Neural progenitor cell (in vitro differentiated cells): Measurements from ENCODE around the gene INHBC. TPM values are rescaled to one million over a fixed set of nuclear protein-coding genes. Genes with fewer than 3 reads are reported as not detected.
A peak's percentile ranks its signal among the peaks of the same experiment; 100 is the strongest.

Experiments used
- DNase-seq: peaks from one replicate; pipeline ENCODE4 v3.0.0-alpha.2; 2016; ENCODE audit warnings: low spot score
- H2AFZ ChIP-seq: fragments of 200-600 bp; sonication (generic); replicated peaks from 2 replicates; pipeline ENCODE4 v1.6.1; 2016; ENCODE audit warnings: antibody characterized with exemption
- H3F3A ChIP-seq: fragments of 200-600 bp; sonication (generic); 2 replicates; pipeline ENCODE4 v1.6.1; 2016; ENCODE audit warnings: antibody characterized with exemption, low read depth
- H3K27ac ChIP-seq: fragments of 200-600 bp; sonication (generic); 2 replicates; pipeline ENCODE4 v1.5.1; 2016; ENCODE audit warnings: mild to moderate bottlenecking
- H3K27me3 ChIP-seq: fragments of 200-600 bp; sonication (generic); 2 replicates; pipeline ENCODE4 v1.6.1; 2016; ENCODE audit warnings: mild to moderate bottlenecking, moderate library complexity
- H3K36me3 ChIP-seq: fragments of 200-600 bp; sonication (generic); 2 replicates; pipeline ENCODE4 v1.5.1; 2016
- H3K4me1 ChIP-seq: fragments of 200-600 bp; sonication (generic); 2 replicates; pipeline ENCODE4 v1.6.1; 2016; ENCODE audit warnings: mixed run types
- H3K4me2 ChIP-seq: fragments of 200-600 bp; sonication (generic); 2 replicates; pipeline ENCODE4 v1.6.1; 2016
- H3K4me3 ChIP-seq: fragments of 200-600 bp; sonication (generic); 2 replicates; pipeline ENCODE4 v1.5.1; 2016
- H3K79me2 ChIP-seq: fragments of 200-600 bp; sonication (generic); 2 replicates; pipeline ENCODE4 v1.6.1; 2016; ENCODE audit warnings: low read depth
- H3K9ac ChIP-seq: fragments of 200-600 bp; sonication (generic); 2 replicates; pipeline ENCODE4 v1.6.1; 2016
- H3K9me3 ChIP-seq: fragments of 200-600 bp; sonication (generic); 2 replicates; pipeline ENCODE4 v1.5.1; 2016; ENCODE audit warnings: low read depth
- H4K20me1 ChIP-seq: fragments of 200-600 bp; sonication (generic); 2 replicates; pipeline ENCODE4 v1.6.1; 2016; ENCODE audit warnings: low read depth
- H3K27ac Mint-ChIP-seq: 3 replicates; pipeline ENCODE4 v1.8.0; 2021; ENCODE audit warnings: mixed read lengths
- H3K27me3 Mint-ChIP-seq: 2 replicates; pipeline ENCODE4 v1.8.0; 2022; ENCODE audit warnings: low read depth, mild to moderate bottlenecking, inconsistent platforms, moderate library complexity, mixed read lengths; ENCODE audit not compliant: insufficient read depth
- H3K36me3 Mint-ChIP-seq: 3 replicates; pipeline ENCODE4 v1.8.0; 2021; ENCODE audit warnings: mixed read lengths
- H3K4me1 Mint-ChIP-seq: 3 replicates; pipeline ENCODE4 v1.8.0; 2021; ENCODE audit warnings: mixed read lengths
- H3K4me3 Mint-ChIP-seq: 3 replicates; pipeline ENCODE4 v1.8.0; 2021; ENCODE audit warnings: mild to moderate bottlenecking, moderate library complexity, mixed read lengths
- H3K9me3 Mint-ChIP-seq: 3 replicates; pipeline ENCODE4 v1.8.0; 2020; ENCODE audit warnings: mixed read lengths
- CTCF ChIP-seq: fragments of 200-600 bp; sonication (generic); IDR thresholded peaks from 2 replicates; pipeline ENCODE4 v1.5.1; 2017; ENCODE audit warnings: antibody characterized with exemption, mild to moderate bottlenecking
- EZH2 ChIP-seq: fragments of 200-600 bp; sonication (generic); IDR thresholded peaks from 2 replicates; pipeline ENCODE4 v1.6.1; 2017; ENCODE audit warnings: antibody characterized with exemption, mild to moderate bottlenecking, moderate library complexity
- EZH2phosphoT487 ChIP-seq: fragments of 200-600 bp; sonication (generic); IDR thresholded peaks from 2 replicates; pipeline ENCODE4 v1.6.1; 2017; ENCODE audit warnings: antibody characterized with exemption
- total RNA-seq: library from RNA; depleted of rRNA; stranded (reverse); fragments of >200 nt; gene quantifications from 2 replicates; pipeline ENCODE4 v1.2.3, GENCODE V29; 2015; ENCODE audit warnings: low replicate concordance

INHBC gene
- total RNA-seq, 1 donor from 2014 or later = not detected

- Histone ChIP-seq H3K36me3 (no peaks in the 10 kb centered on the region), H4K20me1 (no peaks in the 10 kb centered on the region), H3K9ac (no peak overlapping the region), H3K27ac (no peak overlapping the region), H3K4me3 (no peak overlapping the region), H3K4me2 (no peak overlapping the region), H3K9me3 (no peaks in the 10 kb centered on the region), H2AFZ (no peak overlapping the region), H3K27me3 (no peaks in the 10 kb centered on the region), H3F3A (no peaks in the 10 kb centered on the region), H3K4me1 (peaks cover 11% of the 10 kb centered on the region), H3K79me2 (no peaks in the 10 kb centered on the region)
- Mint-ChIP-seq H3K36me3 (no peaks in the 10 kb centered on the region), H3K4me3 (no peak overlapping the region), H3K4me1 (peaks cover 18% of the 10 kb centered on the region), H3K9me3 (no peaks in the 10 kb centered on the region), H3K27ac (no peak overlapping the region), H3K27me3 (peaks cover 9% of the 10 kb centered on the region)
- DNase-seq = no peak
- TF ChIP-seq EZH2 = no peak
- no peak for TF ChIP-seq CTCF
- no peak for TF ChIP-seq EZH2phosphoT487
Observed at GRCh38 chr12:57450057-57450456, 15.5 kb downstream of the INHBC start.

- H4K20me1 ChIP-seq = no peaks in the 10 kb centered on the region
- no peak overlapping the region for H3K4me2 ChIP-seq
- no peaks in the 10 kb centered on the region for H3F3A ChIP-seq
- TF ChIP-seq EZH2phosphoT487 = no peak
- H3K4me1 ChIP-seq = peaks cover 18% of the 10 kb centered on the region
- Mint-ChIP-seq H3K27ac (no peak overlapping the region), H3K4me3 (no peak overlapping the region), H3K9me3 (no peaks in the 10 kb centered on the region), H3K36me3 (no peaks in the 10 kb centered on the region), H3K27me3 (peaks cover 13% of the 10 kb centered on the region), H3K4me1 (peaks cover 29% of the 10 kb centered on the region)
- no peaks in the 10 kb centered on the region for H3K79me2 ChIP-seq
- no peaks in the 10 kb centered on the region for H3K9me3 ChIP-seq
- no peaks in the 10 kb centered on the region for H3K36me3 ChIP-seq
- no peak overlapping the region for H3K9ac ChIP-seq
- no peak overlapping the region for H3K27ac ChIP-seq
- no peak overlapping the region for H3K4me3 ChIP-seq
- H3K27me3 ChIP-seq = no peaks in the 10 kb centered on the region
- DNase-seq = no peak
- H2AFZ ChIP-seq = no peak overlapping the region
Observed at GRCh38 chr12:57451233-57451778, 16.7 kb downstream of the INHBC start.

GRCh38 chr12:57452181-57452936, 17.8 kb downstream of the INHBC start:
- Histone ChIP-seq H3K79me2 (no peaks in the 10 kb centered on the region), H3F3A (no peaks in the 10 kb centered on the region), H3K27ac (no peak overlapping the region), H2AFZ (peak overlapping the region; percentile 65), H3K4me1 (peaks cover 20% of the 10 kb centered on the region), H3K27me3 (no peaks in the 10 kb centered on the region), H3K9me3 (no peaks in the 10 kb centered on the region), H4K20me1 (no peaks in the 10 kb centered on the region), H3K4me3 (no peak overlapping the region), H3K9ac (no peak overlapping the region), H3K4me2 (no peak overlapping the region), H3K36me3 (no peaks in the 10 kb centered on the region)
- DNase-seq = no peak
- no peaks in the 10 kb centered on the region for H3K9me3 Mint-ChIP-seq
- peak overlapping the region; percentile 42 for H3K27ac Mint-ChIP-seq
- no peaks in the 10 kb centered on the region for H3K36me3 Mint-ChIP-seq
- TF ChIP-seq CTCF = no peak
- no peak for TF ChIP-seq EZH2phosphoT487
- TF ChIP-seq EZH2 = no peak
- H3K27me3 Mint-ChIP-seq = peaks cover 14% of the 10 kb centered on the region
- peaks cover 29% of the 10 kb centered on the region for H3K4me1 Mint-ChIP-seq
- no peak overlapping the region for H3K4me3 Mint-ChIP-seq

GRCh38 chr12:57452937-57453509, 18.4 kb downstream of the INHBC start:
- Histone ChIP-seq H2AFZ (peak overlapping the region; percentile 65), H3K36me3 (no peaks in the 10 kb centered on the region), H3F3A (no peaks in the 10 kb centered on the region), H4K20me1 (no peaks in the 10 kb centered on the region), H3K79me2 (no peaks in the 10 kb centered on the region), H3K27ac (no peak overlapping the region), H3K27me3 (no peaks in the 10 kb centered on the region), H3K4me2 (no peak overlapping the region), H3K9ac (no peak overlapping the region), H3K4me3 (no peak overlapping the region), H3K4me1 (peaks cover 20% of the 10 kb centered on the region), H3K9me3 (no peaks in the 10 kb centered on the region)
- peak; percentile 89 for DNase-seq
- Mint-ChIP-seq H3K4me3 (no peak overlapping the region), H3K27ac (no peak overlapping the region), H3K9me3 (no peaks in the 10 kb centered on the region), H3K27me3 (peaks cover 18% of the 10 kb centered on the region), H3K36me3 (no peaks in the 10 kb centered on the region), H3K4me1 (peaks cover 29% of the 10 kb centered on the region)
- TF ChIP-seq CTCF (peak; percentile 89), EZH2phosphoT487 (no peak), EZH2 (no peak)
